Spleen (tissue), 11 donors: ENCODE measurements around the gene SLC2A9. TPM values are rescaled to one million over a fixed set of nuclear protein-coding genes. Genes with fewer than 3 reads are reported as not detected.

Source experiments
- DNase-seq: peaks from one replicate; pipeline ENCODE4 v3.0.0-alpha.2; 2020
- H3K27ac ChIP-seq, 8 donors: fragments of 200-600 bp; sonication (generic) in 7 of 8; 1 replicate in 4 of 8; 2 replicates in 4 of 8; pipeline versions ENCODE4 v1.5.0 to v1.8.0; 2016 to 2021; ENCODE audit warnings: inconsistent platforms in 4 of 8, mild to moderate bottlenecking in 4 of 8, moderate library complexity in 1 of 8
- H3K27me3 ChIP-seq, 7 donors: fragments of 200-600 bp; sonication (generic) in 6 of 7; replicated peaks in 1 of 7; 1 replicate in 4 of 7; 2 replicates in 3 of 7; pipeline versions ENCODE4 v1.5.0 to v1.8.0; 2016 to 2021; ENCODE audit warnings: inconsistent platforms in 3 of 7, mild to moderate bottlenecking in 1 of 7
- H3K36me3 ChIP-seq, 6 donors: fragments of 200-600 bp; sonication (generic) in 5 of 6; 1 replicate in 4 of 6; 2 replicates in 2 of 6; pipeline versions ENCODE4 v1.5.0 to v1.8.0; 2016 to 2021; ENCODE audit warnings: inconsistent platforms in 2 of 6
- H3K4me1 ChIP-seq, 6 donors: fragments of 200-600 bp; sonication (generic) in 5 of 6; 1 replicate in 3 of 6; 2 replicates in 3 of 6; pipeline versions ENCODE4 v1.5.0 to v1.8.0; 2016 to 2021; ENCODE audit warnings: inconsistent platforms in 3 of 6
- H3K4me3 ChIP-seq, 8 donors: fragments of 200-600 bp; sonication (generic) in 7 of 8; 1 replicate in 4 of 8; 2 replicates in 4 of 8; pipeline versions ENCODE4 v1.5.0 to v1.8.0; 2016 to 2021; ENCODE audit warnings: inconsistent platforms in 4 of 8, mild to moderate bottlenecking in 4 of 8, moderate library complexity in 2 of 8
- H3K9me3 ChIP-seq, 8 donors: fragments of 200-600 bp; sonication (generic) in 7 of 8; 1 replicate in 4 of 8; 2 replicates in 4 of 8; pipeline versions ENCODE4 v1.5.0 to v1.8.0; 2016 to 2021; ENCODE audit warnings: inconsistent platforms in 4 of 8
- CTCF ChIP-seq, 11 experiments: fragments of 200-600 bp in 7 of 11; fragments of 450-650 bp in 4 of 11; sonication (generic) in 4 of 11; IDR thresholded peaks in 8 of 11; conservative IDR thresholded peaks in 3 of 11; 1 replicate in 7 of 11; 2 replicates in 4 of 11; pipeline versions ENCODE4 v1.4.0 to v1.8.0; 2016 to 2021; ENCODE audit warnings: antibody characterized with exemption in 11 of 11, inconsistent platforms in 4 of 11, mild to moderate bottlenecking in 1 of 11
- POLR2A ChIP-seq, 3 donors: fragments of 450-650 bp; IDR thresholded peaks; one replicate each; pipeline ENCODE4 v1.5.1; 2017; ENCODE audit warnings: antibody characterized with exemption in 3 of 3, mild to moderate bottlenecking in 1 of 3
- POLR2AphosphoS5 ChIP-seq, 3 donors: sonication (generic); formaldehyde crosslinking; IDR thresholded peaks; one replicate each; pipeline ENCODE4 v1.5.1; 2017; ENCODE audit warnings: antibody characterized with exemption in 3 of 3
- WGBS, 5 donors: extraction: QIAGEN DNeasy Blood & Tissue Kit in 3 of 5; methylation state at CpG; one replicate each; pipeline versions ENCODE4 v1.1.5 to v1.1.7; 2013 to 2018; 5-methylcytosine and 5-hydroxymethylcytosine counted together
- intact Hi-C: fragments of 100-400 bp; cut with DNase I; formaldehyde crosslinking; loops from one replicate; pipeline ENCODE4 v1.15.0; 2023; ENCODE audit warnings: low total_unique reads
- polyA plus RNA-seq, 3 donors: library from polyadenylated mRNA; stranded (reverse); fragments of 200-250 nt; gene quantifications; one replicate each; pipeline ENCODE4 v1.2.1, GENCODE V29; 2013
- total RNA-seq, 7 donors: library from RNA; depleted of rRNA in 3 of 7; stranded (reverse); fragments of >200 nt in 3 of 7; fragmentation: NEBNext Ultra II Directional in 4 of 7; extraction: Animal tissue kit (Norgen Biotek cat#: 25700) in 4 of 7; gene quantifications; one replicate each; pipeline versions ENCODE4 v1.1.0 to v1.2.1, GENCODE V29; 2016 to 2021
- donor health status: healthy with polysubstance abuse.
- donor health status: DM: no; HTN: no; CAD: no; lungs with moderate emphysema.
- donor health status: DM: no; HTN: no; CAD: no.
- donor health status: Bipolar disorder and iron deficiency.
- donor health status: healthy.
- donor health status: DM: no; HTN: no; CAD: no.
- donor health status: DM: yes; HTN: yes; CAD: no.

Gene SLC2A9
- total and polyA plus RNA-seq, 10 donors = 1.2 to 8.8 (median 5.3) TPM

DNA sequence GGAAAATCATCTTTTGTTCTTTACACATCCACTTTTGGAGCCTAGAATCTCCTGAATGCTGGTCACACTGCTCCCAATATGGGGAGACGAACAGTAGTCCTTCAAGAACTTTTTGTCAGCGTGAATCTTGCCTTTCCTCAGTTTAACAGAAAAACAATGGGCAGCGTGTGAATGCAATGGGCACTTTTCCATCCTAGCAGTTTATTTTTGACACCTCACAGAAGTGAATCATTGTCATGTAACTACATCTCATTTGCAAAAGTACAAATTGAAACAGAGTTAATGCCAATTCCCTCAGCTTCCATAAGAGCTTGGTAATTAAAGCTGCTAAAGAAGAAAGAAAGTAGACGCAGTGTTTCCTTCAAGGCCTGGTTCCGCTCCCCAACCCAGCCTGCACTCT is 154.4 kb downstream of the SLC2A9 start:
- WGBS, 5 donors = 87 to 94% (median 90%) methylated on average over 5 of the region's 5 CpGs
- DNase-seq = no peak
- Histone ChIP-seq H3K4me3 (no peak overlapping the region), H3K9me3 (peaks cover 0 to 7% (median 0%) of the 10 kb centered on the region in 8 donors), H3K4me1 (no peaks in the 10 kb centered on the region), H3K27me3 (no peaks in the 10 kb centered on the region), H3K27ac (no peak overlapping the region), H3K36me3 (no peaks in the 10 kb centered on the region)
- intact Hi-C loops = no loop called here
- no peak for TF ChIP-seq CTCF (IDR thresholded peaks at IDR 0.05 in 8 of 11, conservative IDR thresholded peaks at IDR 0.05 in 3 of 11)
- no peak for TF ChIP-seq POLR2A (IDR thresholded peaks at IDR 0.05)
- no peak for TF ChIP-seq POLR2AphosphoS5 (IDR thresholded peaks at IDR 0.05)

GRCh38 chr4:9861561-9861960 is 159.7 kb downstream of the SLC2A9 start:
- Histone ChIP-seq H3K27me3 (no peaks in the 10 kb centered on the region), H3K27ac (no peak overlapping the region), H3K9me3 (peaks cover 0 to 20% (median 4%) of the 10 kb centered on the region in 8 donors), H3K36me3 (peaks cover 0 to 10% (median 0%) of the 10 kb centered on the region in 6 donors), H3K4me3 (no peak overlapping the region), H3K4me1 (no peaks in the 10 kb centered on the region)
- WGBS, 5 donors = 80 to 94% (median 88%) methylated on average over 3 of the region's 3 CpGs
- intact Hi-C loops = no loop called here
- TF ChIP-seq POLR2A (IDR thresholded peaks at IDR 0.05) (no peak), CTCF (IDR thresholded peaks at IDR 0.05 in 8 of 11, conservative IDR thresholded peaks at IDR 0.05 in 3 of 11) (no peak), POLR2AphosphoS5 (IDR thresholded peaks at IDR 0.05) (no peak)
- no peak for DNase-seq

- WGBS, 5 donors = 84 to 90% (median 88%) methylated on average over 6 of the region's 6 CpGs
These were observed 161.5 kb downstream of the SLC2A9 start for GRCh38 chr4:9859810-9860209.

GRCh38 chr4:9849538-9849920 is 171.8 kb downstream of the SLC2A9 start:
- Histone ChIP-seq H3K27ac (no peak overlapping the region), H3K4me3 (no peak overlapping the region), H3K36me3 (no peaks in the 10 kb centered on the region), H3K4me1 (no peaks in the 10 kb centered on the region), H3K9me3 (peaks cover 0 to 3% (median 0%) of the 10 kb centered on the region in 8 donors), H3K27me3 (no peaks in the 10 kb centered on the region)
- 80 to 91% (median 88%) methylated on average over 2 of the region's 2 CpGs for WGBS, 5 donors
- intact Hi-C loops = no loop called here
- DNase-seq = no peak
- TF ChIP-seq POLR2A (IDR thresholded peaks at IDR 0.05) (no peak), POLR2AphosphoS5 (IDR thresholded peaks at IDR 0.05) (no peak), CTCF (IDR thresholded peaks at IDR 0.05 in 8 of 11, conservative IDR thresholded peaks at IDR 0.05 in 3 of 11) (no peak)

More at GRCh38 chr4:9859810-9860209, 161.5 kb downstream of the SLC2A9 start:
- H3K4me3 ChIP-seq = no peak overlapping the region
- H3K36me3 ChIP-seq = peaks cover 0 to 10% (median 0%) of the 10 kb centered on the region in 6 donors
- H3K27ac ChIP-seq = no peak overlapping the region
- no peak for TF ChIP-seq POLR2A (IDR thresholded peaks at IDR 0.05)
- TF ChIP-seq POLR2AphosphoS5 (IDR thresholded peaks at IDR 0.05) = no peak
- TF ChIP-seq CTCF (IDR thresholded peaks at IDR 0.05 in 8 of 11, conservative IDR thresholded peaks at IDR 0.05 in 3 of 11) = no peak
- no peak for DNase-seq
- no peaks in the 10 kb centered on the region for H3K4me1 ChIP-seq
- peaks cover 0 to 38% (median 19%) of the 10 kb centered on the region in 8 donors for H3K9me3 ChIP-seq
- no peaks in the 10 kb centered on the region for H3K27me3 ChIP-seq
- intact Hi-C loops = no loop called here
